HepG2 (cell line): ENCODE results near the gene CHML. TPM values are rescaled to one million over a fixed set of nuclear protein-coding genes. Genes with fewer than 3 reads are reported as not detected.

Experiments used
- ATAC-seq: fragments of 200-7000 bp; cut with Tn5 transposase; 3 replicates; pipeline ENCODE4 v1.9.1; 2020; ENCODE audit warnings: mild to moderate bottlenecking, moderate library complexity
- BruUV-seq: library from RNA; stranded (reverse); fragments of 400-500 nt; replicated peaks from 2 replicates; lab custom pipeline; 2021; lab: Mats Ljungman, UMichigan
- CTCF ChIA-PET: fragments of 300-600 bp; formaldehyde crosslinking; extraction: SDS; loops from one replicate; lab custom pipeline; 2021; ENCODE audit warnings: low total read pairs, inconsistent platforms, low intra/inter-chr PET ratio; lab: Yijun Ruan, JAX
- POLR2A ChIA-PET: fragments of 350-600 bp; sonication (Branson Sonifier 250); formaldehyde crosslinking; loops from one replicate; lab custom pipeline; 2020; ENCODE audit warnings: antibody characterized with exemption, inconsistent platforms; lab: Yijun Ruan, JAX
- DNase-seq: peaks from one replicate; pipeline ENCODE4 v3.0.0-alpha.2; 2015; ENCODE audit warnings: low spot score
- FAIRE-seq: peaks from 3 replicates; lab custom pipeline; 2011; peaks lifted over from hg19 to GRCh38; lab: Jason Lieb, UNC
- H2AFZ ChIP-seq: one replicate; pipeline ENCODE4 v1.6.1; 2011; ENCODE audit warnings: low read length, inconsistent platforms
- H3K27ac ChIP-seq: fragments of 300-600 bp; 3 replicates; pipeline ENCODE4 v1.8.0; 2011; ENCODE audit warnings: mixed run types, mild to moderate bottlenecking, mixed read lengths, low read length, inconsistent platforms; ENCODE audit not compliant: insufficient read depth; ENCODE audit errors: extremely low read length
- H3K27me3 ChIP-seq, 2 experiments: fragments of 200-600 bp in 1 of 2; 2 replicates in 1 of 2; 3 replicates in 1 of 2; pipeline versions ENCODE4 v1.6.0 to v1.8.0; 2011; ENCODE audit warnings: low read length in 2 of 2, mild to moderate bottlenecking in 2 of 2, moderate library complexity in 2 of 2, inconsistent platforms in 1 of 2; ENCODE audit not compliant: insufficient read depth in 2 of 2, control insufficient read depth in 1 of 2
- H3K36me3 ChIP-seq, 2 experiments: fragments of 200-600 bp in 1 of 2; replicated peaks in 1 of 2; 2 replicates in 1 of 2; 3 replicates in 1 of 2; pipeline versions ENCODE4 v1.5.1 to v1.8.0; 2011; ENCODE audit warnings: low read length in 2 of 2, inconsistent platforms in 1 of 2; ENCODE audit not compliant: insufficient read depth in 2 of 2, control insufficient read depth in 1 of 2
- H3K4me1 ChIP-seq: 2 replicates; pipeline ENCODE4 v1.5.1; 2012; ENCODE audit warnings: low read length, inconsistent platforms; ENCODE audit not compliant: insufficient read depth
- H3K4me2 ChIP-seq: 2 replicates; pipeline ENCODE4 v1.6.0; 2011; ENCODE audit warnings: low read depth, low read length, inconsistent platforms
- H3K4me3 ChIP-seq, 3 experiments: fragments of 200-600 bp in 1 of 3; sonication (generic), shearing (Covaris generic) in 1 of 3; replicated peaks in 1 of 3; 2 replicates each; pipeline ENCODE4 v1.5.1; 2011 to 2016; ENCODE audit warnings: low read length in 3 of 3, inconsistent platforms in 2 of 3, low read depth in 2 of 3, mild to moderate bottlenecking in 2 of 3, control low read depth in 1 of 3, mixed read lengths in 1 of 3; ENCODE audit not compliant: insufficient read depth in 1 of 3
- H3K79me2 ChIP-seq: one replicate; pipeline ENCODE4 v1.6.1; 2011; ENCODE audit warnings: low read length, inconsistent platforms; ENCODE audit not compliant: insufficient read depth
- H3K9ac ChIP-seq: 2 replicates; pipeline ENCODE4 v1.6.0; 2011; ENCODE audit warnings: mild to moderate bottlenecking, low read depth, low read length, inconsistent platforms; ENCODE audit not compliant: insufficient read depth
- H3K9me3 ChIP-seq: 2 replicates; pipeline ENCODE4 v1.5.1; 2012; ENCODE audit warnings: mild to moderate bottlenecking, low read length
- H4K20me1 ChIP-seq: 2 replicates; pipeline ENCODE4 v1.6.0; 2011; ENCODE audit warnings: inconsistent platforms, mild to moderate bottlenecking, low read length, moderate library complexity; ENCODE audit not compliant: insufficient read depth
- BCL6 ChIP-seq: IDR thresholded peaks from 2 replicates; pipeline ENCODE4 v1.6.1; 2016; ENCODE audit warnings: missing genetic modification reagents, missing compliant biosample characterization
- CREB1 ChIP-seq, 2 experiments: fragments of 450-650 bp in 1 of 2; IDR thresholded peaks; 2 replicates each; pipeline ENCODE4 v1.6.1; 2016 to 2017; ENCODE audit warnings: control low read depth in 1 of 2, mild to moderate bottlenecking in 1 of 2, missing compliant biosample characterization in 1 of 2, missing genetic modification characterization in 1 of 2
- DR1 ChIP-seq: sonication (generic); formaldehyde crosslinking; IDR thresholded peaks from 2 replicates; pipeline ENCODE4 v1.8.0; 2021; ENCODE audit warnings: mild to moderate bottlenecking, missing genetic modification reagents, inconsistent platforms
- IKZF4 ChIP-seq: sonication (generic); formaldehyde crosslinking; IDR thresholded peaks from 2 replicates; pipeline ENCODE4 v1.5.1; 2020; ENCODE audit warnings: borderline replicate concordance, mild to moderate bottlenecking, low read depth, missing genetic modification reagents; ENCODE audit errors: not compliant biosample characterization
- IKZF5 ChIP-seq: IDR thresholded peaks from 2 replicates; pipeline ENCODE4 v1.6.1; 2018; ENCODE audit warnings: missing genetic modification reagents, mild to moderate bottlenecking, missing compliant biosample characterization
- SIX4 ChIP-seq: sonication (generic); formaldehyde crosslinking; IDR thresholded peaks from 2 replicates; pipeline ENCODE4 v1.4.0; 2020; ENCODE audit warnings: missing genetic modification reagents
- SYNCRIP ChIP-seq: fragments of 200-400 bp; formaldehyde crosslinking; IDR thresholded peaks from 2 replicates; pipeline ENCODE4 v1.6.1; 2018; ENCODE audit warnings: mild to moderate bottlenecking, low read depth, low read length; ENCODE audit not compliant: insufficient read depth
- ZKSCAN1 ChIP-seq: fragments of 150-350 bp; IDR thresholded peaks from 2 replicates; pipeline ENCODE4 v1.6.1; 2014; ENCODE audit warnings: low read length
- ZNF121 ChIP-seq: sonication (generic); formaldehyde crosslinking; IDR thresholded peaks from 2 replicates; pipeline ENCODE4 v1.5.0; 2020; ENCODE audit warnings: mild to moderate bottlenecking, missing genetic modification reagents
- ZNF232 ChIP-seq: sonication (generic); formaldehyde crosslinking; IDR thresholded peaks from 2 replicates; pipeline ENCODE4 v1.4.0; 2020; ENCODE audit warnings: missing genetic modification reagents, borderline replicate concordance
- ZNF501 ChIP-seq: sonication (generic); formaldehyde crosslinking; IDR thresholded peaks from 2 replicates; pipeline ENCODE4 v1.5.1; 2020; ENCODE audit warnings: mild to moderate bottlenecking, moderate library complexity, missing genetic modification reagents
- ZNF530 ChIP-seq: sonication (generic); formaldehyde crosslinking; IDR thresholded peaks from 2 replicates; pipeline ENCODE4 v1.5.0; 2020; ENCODE audit warnings: low read depth, mild to moderate bottlenecking, missing genetic modification reagents
- ZNF605 ChIP-seq: sonication (generic); formaldehyde crosslinking; IDR thresholded peaks from 2 replicates; pipeline ENCODE4 v1.8.0; 2022; ENCODE audit warnings: mild to moderate bottlenecking, missing genetic modification reagents
- ZNF777 ChIP-seq: sonication (generic); formaldehyde crosslinking; IDR thresholded peaks from 2 replicates; pipeline ENCODE4 v1.4.0; 2020; ENCODE audit warnings: missing genetic modification reagents
- WGBS: methylation state at CpG from one replicate; pipeline ENCODE4 v1.1.6; 2017; ENCODE audit warnings: low lambda C conversion rate; 5-methylcytosine and 5-hydroxymethylcytosine counted together
- in situ Hi-C: cut with HindIII; loops from 2 replicates; pipeline ENCODE4 v1.10.0; 2017; ENCODE audit warnings: low pct_unique_long_range_greater_than_20kb; ENCODE audit not compliant: extremely low pct_ligation_motif_present
- intact Hi-C: fragments of 100-400 bp; cut with micrococcal nuclease; formaldehyde crosslinking; loops from one replicate; pipeline ENCODE4 v1.10.0; 2022; ENCODE audit not compliant: unreplicated experiment
- polyA plus RNA-seq, 8 experiments: library from polyadenylated mRNA; depleted of rRNA in 3 of 8; stranded (reverse) in 7 of 8; unstranded in 1 of 8; fragments of >200 nt; fragmentation: Illumina TruSeq in 4 of 8; extraction: Trizol in 4 of 8; gene quantifications; 2 replicates each; pipeline versions ENCODE4 v1.2.1 to v1.2.3, GENCODE V29; 2011 to 2016; ENCODE audit warnings: low read depth in 4 of 8, missing spikeins in 1 of 8, mixed read lengths in 1 of 8; ENCODE audit not compliant: insufficient read depth in 1 of 8
- total RNA-seq, 5 experiments: library from RNA; depleted of rRNA; stranded (reverse); fragments of >200 nt; fragmentation: Illumina TruSeq; extraction: Trizol; gene quantifications; 2 replicates each; pipeline ENCODE4 v1.2.3, GENCODE V29; 2016; ENCODE audit warnings: low read depth in 1 of 5
- TF ChIP-seq, protein P1 (sequence below): sonication (generic); formaldehyde crosslinking; IDR thresholded peaks from 2 replicates; pipeline ENCODE4 v1.9.0; 2021; ENCODE audit warnings: mild to moderate bottlenecking, missing genetic modification reagents

Gene CHML
- total and polyA plus RNA-seq, 2 of the 13 experiments (the other 11 are each of a cell fraction or from before 2014, with no cell fraction given): 5.2 to 16.7 TPM

DNA sequence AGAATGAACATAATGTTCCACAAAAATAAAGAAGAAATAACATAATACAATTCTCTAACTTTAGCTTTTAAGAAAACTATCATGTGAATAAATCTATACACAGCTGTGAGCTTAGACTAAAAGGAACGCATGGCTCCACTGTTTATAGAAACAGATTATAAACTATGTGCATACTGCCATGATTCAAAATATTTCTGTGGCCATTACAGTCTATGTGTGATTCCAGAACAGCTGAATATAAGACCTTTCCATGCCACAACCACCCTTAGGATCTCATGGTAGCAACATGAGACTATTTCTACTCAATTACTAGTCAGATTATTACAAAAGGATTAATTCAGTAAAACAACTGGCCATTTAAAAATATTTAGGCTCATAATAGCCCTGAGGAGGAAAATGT, 3.9 kb downstream of the CHML start (continued):
- TF ChIP-seq ZNF232 (CRISPR knock-in tag): no peak
- no peak for TF ChIP-seq ZNF530 (CRISPR knock-in tag)
- no peak for TF ChIP-seq ZNF605
- no peak for TF ChIP-seq DR1 (CRISPR knock-in tag)
- no peak for TF ChIP-seq SYNCRIP
- no peak for TF ChIP-seq ZNF777 (CRISPR knock-in tag)
- no peak for TF ChIP-seq ZNF501
- TF ChIP-seq, all 625 proteins: peak for 0

- ChIA-PET POLR2A (no interaction called here), CTCF (no interaction called here)
- Histone ChIP-seq H3K4me3 (no peak overlapping the region), H3K4me1 (peaks cover 39% of the 10 kb centered on the region), H3K79me2 (peaks cover 24% of the 10 kb centered on the region), H3K27ac (no peak overlapping the region), H3K4me2 (no peak overlapping the region), H3K9me3 (no peaks in the 10 kb centered on the region), H2AFZ (no peak overlapping the region), H3K36me3 (peaks cover 2 to 18% of the 10 kb centered on the region in 2 experiments; a peak in 4 of 5 replicates), H4K20me1 (peaks cover 6% of the 10 kb centered on the region; the same call in 1 of the 2 replicates), H3K9ac (no peak overlapping the region), H3K27me3 (no peaks in the 10 kb centered on the region; a peak in 1 of 5 replicates)
- no peak for FAIRE-seq
- intact Hi-C loops: no loop called here
- no TSS peak for BruUV-seq
- ATAC-seq: no peak
- in situ Hi-C loops: loop anchor here (10.0 kb wide), 1 partner anchor 111 kb away; no protein-coding TSS in a partner anchor
- no peak for DNase-seq
- 99% methylated on average over 4 of the region's 4 CpGs for WGBS
- TF ChIP-seq ZNF121 (CRISPR knock-in tag) (no peak), IKZF4 (no peak), IKZF5 (no peak), SIX4 (no peak), CREB1 (IDR thresholded peaks at IDR 0.05) (no peak), CREB1 (CRISPR knock-in tag; IDR thresholded peaks at IDR 0.05) (no peak), ZNF501 (no peak), ZKSCAN1 (no peak), BCL6 (CRISPR knock-in tag) (no peak)
- TF ChIP-seq, protein P1, sequence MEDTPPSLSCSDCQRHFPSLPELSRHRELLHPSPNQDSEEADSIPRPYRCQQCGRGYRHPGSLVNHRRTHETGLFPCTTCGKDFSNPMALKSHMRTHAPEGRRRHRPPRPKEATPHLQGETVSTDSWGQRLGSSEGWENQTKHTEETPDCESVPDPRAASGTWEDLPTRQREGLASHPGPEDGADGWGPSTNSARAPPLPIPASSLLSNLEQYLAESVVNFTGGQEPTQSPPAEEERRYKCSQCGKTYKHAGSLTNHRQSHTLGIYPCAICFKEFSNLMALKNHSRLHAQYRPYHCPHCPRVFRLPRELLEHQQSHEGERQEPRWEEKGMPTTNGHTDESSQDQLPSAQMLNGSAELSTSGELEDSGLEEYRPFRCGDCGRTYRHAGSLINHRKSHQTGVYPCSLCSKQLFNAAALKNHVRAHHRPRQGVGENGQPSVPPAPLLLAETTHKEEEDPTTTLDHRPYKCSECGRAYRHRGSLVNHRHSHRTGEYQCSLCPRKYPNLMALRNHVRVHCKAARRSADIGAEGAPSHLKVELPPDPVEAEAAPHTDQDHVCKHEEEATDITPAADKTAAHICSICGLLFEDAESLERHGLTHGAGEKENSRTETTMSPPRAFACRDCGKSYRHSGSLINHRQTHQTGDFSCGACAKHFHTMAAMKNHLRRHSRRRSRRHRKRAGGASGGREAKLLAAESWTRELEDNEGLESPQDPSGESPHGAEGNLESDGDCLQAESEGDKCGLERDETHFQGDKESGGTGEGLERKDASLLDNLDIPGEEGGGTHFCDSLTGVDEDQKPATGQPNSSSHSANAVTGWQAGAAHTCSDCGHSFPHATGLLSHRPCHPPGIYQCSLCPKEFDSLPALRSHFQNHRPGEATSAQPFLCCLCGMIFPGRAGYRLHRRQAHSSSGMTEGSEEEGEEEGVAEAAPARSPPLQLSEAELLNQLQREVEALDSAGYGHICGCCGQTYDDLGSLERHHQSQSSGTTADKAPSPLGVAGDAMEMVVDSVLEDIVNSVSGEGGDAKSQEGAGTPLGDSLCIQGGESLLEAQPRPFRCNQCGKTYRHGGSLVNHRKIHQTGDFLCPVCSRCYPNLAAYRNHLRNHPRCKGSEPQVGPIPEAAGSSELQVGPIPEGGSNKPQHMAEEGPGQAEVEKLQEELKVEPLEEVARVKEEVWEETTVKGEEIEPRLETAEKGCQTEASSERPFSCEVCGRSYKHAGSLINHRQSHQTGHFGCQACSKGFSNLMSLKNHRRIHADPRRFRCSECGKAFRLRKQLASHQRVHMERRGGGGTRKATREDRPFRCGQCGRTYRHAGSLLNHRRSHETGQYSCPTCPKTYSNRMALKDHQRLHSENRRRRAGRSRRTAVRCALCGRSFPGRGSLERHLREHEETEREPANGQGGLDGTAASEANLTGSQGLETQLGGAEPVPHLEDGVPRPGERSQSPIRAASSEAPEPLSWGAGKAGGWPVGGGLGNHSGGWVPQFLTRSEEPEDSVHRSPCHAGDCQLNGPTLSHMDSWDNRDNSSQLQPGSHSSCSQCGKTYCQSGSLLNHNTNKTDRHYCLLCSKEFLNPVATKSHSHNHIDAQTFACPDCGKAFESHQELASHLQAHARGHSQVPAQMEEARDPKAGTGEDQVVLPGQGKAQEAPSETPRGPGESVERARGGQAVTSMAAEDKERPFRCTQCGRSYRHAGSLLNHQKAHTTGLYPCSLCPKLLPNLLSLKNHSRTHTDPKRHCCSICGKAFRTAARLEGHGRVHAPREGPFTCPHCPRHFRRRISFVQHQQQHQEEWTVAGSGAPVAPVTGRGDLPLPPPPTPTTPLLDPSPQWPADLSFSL (CRISPR knock-in tag): no peak
Observed at GRCh38 chr1:241635556-241636152, 4.5 kb downstream of the CHML start.
